Natural killer cell (primary cell): ENCODE results near the gene ZNF17. TPM values are rescaled to one million over a fixed set of nuclear protein-coding genes. Genes with fewer than 3 reads are reported as not detected.
A peak's percentile ranks its signal among the peaks of the same experiment; 100 is the strongest.

Experiments used
- ATAC-seq, 3 donors: fragments of 150-1000 bp in 2 of 3; fragments of 200-7000 bp in 1 of 3; cut with Tn5 transposase; 1 replicate in 1 of 3; 2 replicates in 2 of 3; pipeline ENCODE4 v1.10.0; 2021; ENCODE audit warnings: mild to moderate bottlenecking in 2 of 3, moderate library complexity in 2 of 3
- DNase-seq, 2 donors: peaks; one replicate each; pipeline versions ENCODE4 v3.0.0 to v3.0.0-alpha.2; 2013 to 2021; ENCODE audit warnings: mixed read lengths in 1 of 2
- H3K27ac ChIP-seq: one replicate; pipeline ENCODE4 v1.5.1; 2013; ENCODE audit warnings: mild to moderate bottlenecking, low read length
- H3K27me3 ChIP-seq: one replicate; pipeline ENCODE4 v1.6.1; 2013; ENCODE audit warnings: low read length; ENCODE audit not compliant: control insufficient read depth, insufficient read depth
- H3K36me3 ChIP-seq: one replicate; pipeline ENCODE4 v1.6.1; 2013; ENCODE audit warnings: low read length; ENCODE audit not compliant: control insufficient read depth, insufficient read depth
- H3K4me1 ChIP-seq: one replicate; pipeline ENCODE4 v1.6.1; 2013; ENCODE audit warnings: low read length; ENCODE audit not compliant: control insufficient read depth, insufficient read depth
- H3K4me3 ChIP-seq: one replicate; pipeline ENCODE4 v1.5.1; 2013; ENCODE audit warnings: low read length
- H3K9me3 ChIP-seq: one replicate; pipeline ENCODE4 v1.6.1; 2013; ENCODE audit warnings: low read length; ENCODE audit not compliant: control insufficient read depth, insufficient read depth
- H3K27ac Mint-ChIP-seq, 2 donors: one replicate each; pipeline ENCODE4 v1.8.0; 2022; ENCODE audit warnings: mild to moderate bottlenecking in 2 of 2, mixed read lengths in 2 of 2, moderate library complexity in 1 of 2
- H3K27me3 Mint-ChIP-seq, 2 donors: one replicate each; pipeline ENCODE4 v1.8.0; 2022; ENCODE audit warnings: low read depth in 2 of 2, mixed read lengths in 2 of 2
- H3K36me3 Mint-ChIP-seq: one replicate; pipeline ENCODE4 v1.8.0; 2022; ENCODE audit warnings: mixed read lengths
- H3K4me1 Mint-ChIP-seq, 2 donors: one replicate each; pipeline ENCODE4 v1.8.0; 2022; ENCODE audit warnings: mixed read lengths in 2 of 2
- H3K4me3 Mint-ChIP-seq: one replicate; pipeline ENCODE4 v1.8.0; 2022; ENCODE audit warnings: mild to moderate bottlenecking, moderate library complexity, mixed read lengths
- H3K9me3 Mint-ChIP-seq, 2 donors: one replicate each; pipeline ENCODE4 v1.8.0; 2022; ENCODE audit warnings: mixed read lengths in 2 of 2
- CTCF ChIP-seq: fragments of 200-600 bp; IDR thresholded peaks from one replicate; pipeline ENCODE4 v1.8.0; 2022; ENCODE audit warnings: antibody characterized with exemption
- WGBS: methylation state at CpG from one replicate; pipeline ENCODE4 v1.1.7; 2013; ENCODE audit warnings: missing lambda C conversion rate; ENCODE audit not compliant: insufficient coverage; 5-methylcytosine and 5-hydroxymethylcytosine counted together
- intact Hi-C: fragments of 100-400 bp; cut with micrococcal nuclease; formaldehyde crosslinking; loops from one replicate; pipeline ENCODE4 v1.14.2; 2022
- total RNA-seq, 4 donors: library from RNA; stranded (reverse); fragments of 120-200 nt in 1 of 4; gene quantifications; one replicate each; pipeline versions ENCODE4 v1.2.3 to v1.2.4, GENCODE V29; 2013 to 2022

The ZNF17 gene
- total RNA-seq, 3 donors from 2014 or later (not counting 1 experiment from before 2014, with no cell fraction given) = 13.0 to 15.0 (median 13.3) TPM

GRCh38 chr19:57434386-57435061, 23.6 kb downstream of the ZNF17 start:
- intact Hi-C loops = loop anchor here (1.0 kb wide), 5 partner anchors 23 to 247 kb away; partner anchors contain the start of genes ZNF17, ZNF548, ZNF550 and ZNF551
- Mint-ChIP-seq H3K9me3 (peaks cover 0 to 2% of the 10 kb centered on the region in 2 donors), H3K36me3 (peaks cover 9% of the 10 kb centered on the region), H3K27me3 (peaks cover 0 to 2% of the 10 kb centered on the region in 2 donors), H3K4me3 (peak overlapping the region; percentile 99), H3K27ac (peak overlapping the region; percentile 87 to 88), H3K4me1 (peaks cover 21 to 33% of the 10 kb centered on the region in 2 donors)
- WGBS = 36% methylated on average over 15 of the region's 15 CpGs
- H3K9me3 ChIP-seq = no peaks in the 10 kb centered on the region
- no peaks in the 10 kb centered on the region for H3K27me3 ChIP-seq
- no peak overlapping the region for H3K27ac ChIP-seq
- peak overlapping the region; percentile 62 for H3K4me3 ChIP-seq
- no peaks in the 10 kb centered on the region for H3K36me3 ChIP-seq
- peaks cover 14% of the 10 kb centered on the region for H3K4me1 ChIP-seq
- DNase-seq = no peak
- no peak for TF ChIP-seq CTCF
- ATAC-seq = peak in 2 of 3 donors; percentile 1 to 4

GRCh38 chr19:57435062-57435978, 24.4 kb downstream of the ZNF17 start, which contains the start of gene ZNF749:
Gene ZNF749 (plus strand): TSS chr19:57435325. CDS start chr19:57435579, 254 bp downstream.
- Histone ChIP-seq H3K36me3 (no peaks in the 10 kb centered on the region), H3K4me1 (peaks cover 14% of the 10 kb centered on the region), H3K9me3 (no peaks in the 10 kb centered on the region), H3K27me3 (no peaks in the 10 kb centered on the region), H3K27ac (peak within 1 kb of the TSS; percentile 70), H3K4me3 (peak within 1 kb of the TSS; percentile 62)
- intact Hi-C loops = loop anchor here (1.0 kb wide), 5 partner anchors 24 to 246 kb away; partner anchors contain the start of genes ZNF17, ZNF548, ZNF550 and ZNF551
- WGBS = under 1% methylated on average over 61 of the region's 61 CpGs
- Mint-ChIP-seq H3K4me1 (peaks cover 21 to 41% of the 10 kb centered on the region in 2 donors), H3K36me3 (peaks cover 9% of the 10 kb centered on the region), H3K9me3 (peaks cover 2 to 3% of the 10 kb centered on the region in 2 donors), H3K4me3 (peak within 1 kb of the TSS; percentile 99), H3K27ac (peak within 1 kb of the TSS; percentile 87 to 88), H3K27me3 (peaks cover 0 to 2% of the 10 kb centered on the region in 2 donors)
- ATAC-seq (peak; percentile 99 to 100 (median 100)), DNase-seq (peak; percentile 92 to 99)
- TF ChIP-seq CTCF = no peak

GRCh38 chr19:57436417-57436816, 25.5 kb downstream of the ZNF17 start:
- Mint-ChIP-seq H3K27ac (peak overlapping the region in 1 of 2 donors; percentile 87), H3K4me1 (peaks cover 21 to 50% of the 10 kb centered on the region in 2 donors), H3K36me3 (peaks cover 9% of the 10 kb centered on the region), H3K4me3 (peak overlapping the region; percentile 99), H3K27me3 (peaks cover 0 to 2% of the 10 kb centered on the region in 2 donors), H3K9me3 (peaks cover 2 to 4% of the 10 kb centered on the region in 2 donors)
- Histone ChIP-seq H3K27me3 (no peaks in the 10 kb centered on the region), H3K36me3 (no peaks in the 10 kb centered on the region), H3K9me3 (no peaks in the 10 kb centered on the region), H3K27ac (no peak overlapping the region), H3K4me3 (no peak overlapping the region), H3K4me1 (peaks cover 14% of the 10 kb centered on the region)
- 100% methylated on average over 1 of the region's 1 CpG for WGBS
- ATAC-seq (no peak), DNase-seq (no peak)
- intact Hi-C loops = no loop called here
- TF ChIP-seq CTCF = no peak
